ENCODE measurements around the gene DNAJB12.
A peak's percentile ranks its signal among the peaks of the same experiment; 100 is the strongest.
"Not testable (repeated sequence)": the region's sequence is repeated elsewhere in the genome, so short reads cannot be mapped to it uniquely, and the experiment has no call there.

The DNAJB12 gene

GRCh38 chr10:72309290-72310240 is 45.2 kb downstream of the DNAJB12 start:
- ATAC-seq (replicated peaks) (no peak), DNase-seq (no peak)
- H3K27me3 Mint-ChIP-seq: no peaks in the 10 kb centered on the region
- no peaks in the 10 kb centered on the region for H3K9me3 Mint-ChIP-seq
- peak overlapping the region; percentile 59 for H3K27ac Mint-ChIP-seq
- peaks cover 31 to 49% of the 10 kb centered on the region in 2 donors for H3K4me1 Mint-ChIP-seq
- H3K36me3 Mint-ChIP-seq: no peaks in the 10 kb centered on the region
- peak overlapping the region in 1 of 2 donors; percentile 22 for H3K4me3 Mint-ChIP-seq

GRCh38 chr10:72308320-72308987 is 46.3 kb downstream of the DNAJB12 start:
- Mint-ChIP-seq H3K27ac (peak overlapping the region; percentile 76), H3K9me3 (no peaks in the 10 kb centered on the region), H3K4me3 (no peak overlapping the region), H3K4me1 (peaks cover 37 to 58% of the 10 kb centered on the region in 2 donors), H3K36me3 (no peaks in the 10 kb centered on the region), H3K27me3 (no peaks in the 10 kb centered on the region)
- peak; percentile 30 to 31 for ATAC-seq (replicated peaks)
- DNase-seq: no peak

GRCh38 chr10:72307711-72308110 is 47.0 kb downstream of the DNAJB12 start:
- ATAC-seq (replicated peaks); DNase-seq; H3K27me3 Mint-ChIP-seq; H3K27ac Mint-ChIP-seq; H3K36me3 Mint-ChIP-seq; H3K4me3 Mint-ChIP-seq; H3K9me3 Mint-ChIP-seq: not testable (repeated sequence)
- H3K4me1 Mint-ChIP-seq: peaks cover 38 to 60% of the 10 kb centered on the region in 2 donors

GRCh38 chr10:72306215-72306760 is 48.4 kb downstream of the DNAJB12 start:
- ATAC-seq (replicated peaks): peak; percentile 38 to 39
- H3K4me1 Mint-ChIP-seq: peaks cover 44 to 66% of the 10 kb centered on the region in 2 donors
- no peak for DNase-seq
- no peaks in the 10 kb centered on the region for H3K36me3 Mint-ChIP-seq
- H3K9me3 Mint-ChIP-seq: peaks cover 0 to under 1% of the 10 kb centered on the region in 2 donors
- no peaks in the 10 kb centered on the region for H3K27me3 Mint-ChIP-seq
- peak overlapping the region in 1 of 2 donors; percentile 8 for H3K4me3 Mint-ChIP-seq
- H3K27ac Mint-ChIP-seq: peak overlapping the region; percentile 91

- H3K36me3 Mint-ChIP-seq: no peaks in the 10 kb centered on the region
- H3K4me1 Mint-ChIP-seq: peaks cover 38 to 63% of the 10 kb centered on the region in 2 donors
- H3K4me3 Mint-ChIP-seq: no peak overlapping the region
- H3K27ac Mint-ChIP-seq: no peak overlapping the region
- DNase-seq (no peak), ATAC-seq (replicated peaks) (no peak)
- H3K9me3 Mint-ChIP-seq: peaks cover 0 to 2% of the 10 kb centered on the region in 2 donors
- H3K27me3 Mint-ChIP-seq: no peaks in the 10 kb centered on the region
Measured at GRCh38 chr10:72303424-72304128, 51.1 kb downstream of the DNAJB12 start.

GRCh38 chr10:72298592-72299519 is 55.9 kb downstream of the DNAJB12 start:
- H3K27ac Mint-ChIP-seq: peak overlapping the region; percentile 100
- H3K4me3 Mint-ChIP-seq: peak overlapping the region in 1 of 2 donors; percentile 79
- H3K4me1 Mint-ChIP-seq: peaks cover 50 to 76% of the 10 kb centered on the region in 2 donors
- DNase-seq (no peak), ATAC-seq (replicated peaks) (no peak)
- peaks cover 0 to 2% of the 10 kb centered on the region in 2 donors for H3K9me3 Mint-ChIP-seq
- no peaks in the 10 kb centered on the region for H3K27me3 Mint-ChIP-seq
- peaks cover 3 to 8% of the 10 kb centered on the region in 2 donors for H3K36me3 Mint-ChIP-seq

GRCh38 chr10:72297805-72298591 is 56.7 kb downstream of the DNAJB12 start:
- peaks cover 0 to 2% of the 10 kb centered on the region in 2 donors for H3K9me3 Mint-ChIP-seq
- H3K27ac Mint-ChIP-seq: peak overlapping the region; percentile 100
- peak overlapping the region; percentile 79 to 82 for H3K4me3 Mint-ChIP-seq
- H3K27me3 Mint-ChIP-seq: no peaks in the 10 kb centered on the region
- peaks cover 3 to 8% of the 10 kb centered on the region in 2 donors for H3K36me3 Mint-ChIP-seq
- ATAC-seq (replicated peaks) (peak; percentile 71 to 76), DNase-seq (peak; percentile 95)
- H3K4me1 Mint-ChIP-seq: peaks cover 49 to 76% of the 10 kb centered on the region in 2 donors

- H3K4me1 Mint-ChIP-seq: peaks cover 56 to 82% of the 10 kb centered on the region in 2 donors
- peak; percentile 98 for DNase-seq
- H3K27ac Mint-ChIP-seq: peak overlapping the region; percentile 100
- H3K27me3 Mint-ChIP-seq: no peaks in the 10 kb centered on the region
- ATAC-seq (replicated peaks): peak; percentile 72 to 81
- peaks cover 3 to 8% of the 10 kb centered on the region in 2 donors for H3K36me3 Mint-ChIP-seq
- H3K9me3 Mint-ChIP-seq: peaks cover 0 to 2% of the 10 kb centered on the region in 2 donors
- H3K4me3 Mint-ChIP-seq: peak overlapping the region; percentile 79 to 82
Measured at GRCh38 chr10:72297281-72297804, 57.4 kb downstream of the DNAJB12 start.

GRCh38 chr10:72296829-72297280 is 57.9 kb downstream of the DNAJB12 start:
- peak overlapping the region; percentile 100 for H3K27ac Mint-ChIP-seq
- H3K9me3 Mint-ChIP-seq: not testable (repeated sequence)

GRCh38 chr10:72295330-72295910 is 59.3 kb downstream of the DNAJB12 start:
- DNase-seq (no peak), ATAC-seq (replicated peaks) (no peak)
- Mint-ChIP-seq H3K4me1 (peaks cover 59 to 84% of the 10 kb centered on the region in 2 donors), H3K27me3 (no peaks in the 10 kb centered on the region), H3K9me3 (no peaks in the 10 kb centered on the region), H3K27ac (peak overlapping the region; percentile 100), H3K36me3 (peaks cover 3 to 8% of the 10 kb centered on the region in 2 donors), H3K4me3 (peak overlapping the region; percentile 32 to 52)

More at GRCh38 chr10:72296829-72297280, 57.9 kb downstream of the DNAJB12 start:
- H3K27me3 Mint-ChIP-seq; H3K36me3 Mint-ChIP-seq; ATAC-seq (replicated peaks); DNase-seq: not testable (repeated sequence)
- Mint-ChIP-seq H3K4me3 (peak overlapping the region; percentile 79 to 82), H3K4me1 (peaks cover 59 to 86% of the 10 kb centered on the region in 2 donors)

GRCh38 chr10:72292223-72292691 is 62.5 kb downstream of the DNAJB12 start:
- Mint-ChIP-seq H3K4me3 (peak overlapping the region in 1 of 2 donors; percentile 14), H3K36me3 (peaks cover 3 to 7% of the 10 kb centered on the region in 2 donors), H3K4me1 (peaks cover 47 to 66% of the 10 kb centered on the region in 2 donors), H3K27me3 (no peaks in the 10 kb centered on the region), H3K27ac (peak overlapping the region; percentile 82), H3K9me3 (no peaks in the 10 kb centered on the region)
- ATAC-seq (replicated peaks): peak in 1 of 2 donors; percentile 24
- no peak for DNase-seq
